Iris pigment epithelial cell (primary cell): ENCODE measurements around the gene TGFBRAP1.
A peak's percentile ranks its signal among the peaks of the same experiment; 100 is the strongest.

Experiments
- DNase-seq: peaks from one replicate; pipeline ENCODE4 v3.0.0-alpha.2; 2011; ENCODE audit warnings: low read depth

TGFBRAP1 gene

GRCh38 chr2:105329561-105330495 lies at the start of gene TGFBRAP1:
Gene TGFBRAP1 (minus strand): TSS chr2:105329735. CDS start chr2:105308301, 21,434 bp downstream.
- DNase-seq: no peak

- DNase-seq: no peak
These were observed 49.4 kb upstream of the TGFBRAP1 start for GRCh38 chr2:105378921-105379383.

GRCh38 chr2:105378276-105378840 lies 48.8 kb upstream of the TGFBRAP1 start:
- no peak for DNase-seq

- no peak for DNase-seq
These were observed 48.3 kb upstream of the TGFBRAP1 start for GRCh38 chr2:105377871-105378270.

GRCh38 chr2:105376789-105377240 lies 47.3 kb upstream of the TGFBRAP1 start:
- DNase-seq: peak; percentile 84

GRCh38 chr2:105376010-105376409 lies 46.5 kb upstream of the TGFBRAP1 start:
- DNase-seq: no peak

- DNase-seq: peak; percentile 81
These were observed 45.5 kb upstream of the TGFBRAP1 start for GRCh38 chr2:105375001-105375561.

- no peak for DNase-seq
These were observed 44.4 kb upstream of the TGFBRAP1 start for GRCh38 chr2:105373895-105374401.

- DNase-seq: no peak
These were observed 43.8 kb upstream of the TGFBRAP1 start for GRCh38 chr2:105373344-105373781.

- DNase-seq: no peak
These were observed 42.3 kb upstream of the TGFBRAP1 start for GRCh38 chr2:105371810-105372209.

- no peak for DNase-seq
These were observed 41.6 kb upstream of the TGFBRAP1 start for GRCh38 chr2:105371156-105371555.

GRCh38 chr2:105369777-105370690 lies 40.5 kb upstream of the TGFBRAP1 start:
- peak; percentile 85 for DNase-seq

GRCh38 chr2:105368759-105369408 lies 39.3 kb upstream of the TGFBRAP1 start:
- DNase-seq: no peak

- DNase-seq: peak; percentile 1
These were observed 35.7 kb upstream of the TGFBRAP1 start for GRCh38 chr2:105365206-105365605.

- DNase-seq: peak; percentile 0
These were observed 35.1 kb upstream of the TGFBRAP1 start for GRCh38 chr2:105364436-105365139.

GRCh38 chr2:105362862-105363591 lies 33.5 kb upstream of the TGFBRAP1 start:
- peak; percentile 3 for DNase-seq

- DNase-seq: peak; percentile 7
These were observed 31.8 kb upstream of the TGFBRAP1 start for GRCh38 chr2:105361102-105361889.

- DNase-seq: no peak
These were observed 29.1 kb upstream of the TGFBRAP1 start for GRCh38 chr2:105358593-105358992.

- no peak for DNase-seq
These were observed 27.6 kb upstream of the TGFBRAP1 start for GRCh38 chr2:105357122-105357521.
